ENCODE results near the gene MAP4K2.

The MAP4K2 gene

GRCh38 chr11:64834031-64834722 is 31.2 kb upstream of the MAP4K2 start:
- Histone ChIP-seq H3K4me1 (no peaks in the 10 kb centered on the region), H3K27me3 (ENCODE audit: control insufficient read depth, insufficient read depth, low read length) (no peaks in the 10 kb centered on the region), H3K4me2 (ENCODE audit: low read length) (no peak overlapping the region), H3K4me3 (ENCODE audit: low read depth, low read length) (no peak overlapping the region), H3K27ac (no peak overlapping the region), H2AFZ (no peak overlapping the region), H3K79me2 (no peaks in the 10 kb centered on the region), H3K9ac (no peak overlapping the region), H3K9me3 (ENCODE audit: control insufficient read depth, low read length) (no peaks in the 10 kb centered on the region), H3K36me3 (ENCODE audit: control insufficient read depth, insufficient read depth, low read length) (no peaks in the 10 kb centered on the region)
- no peak for TF ChIP-seq CTCF (IDR thresholded peaks at IDR 0.05)

GRCh38 chr11:64833509-64833908 is 30.5 kb upstream of the MAP4K2 start:
- Histone ChIP-seq H3K27me3 (ENCODE audit: control insufficient read depth, insufficient read depth, low read length) (no peaks in the 10 kb centered on the region), H3K79me2 (no peaks in the 10 kb centered on the region), H3K9ac (no peak overlapping the region), H3K36me3 (ENCODE audit: control insufficient read depth, insufficient read depth, low read length) (no peaks in the 10 kb centered on the region), H3K27ac (no peak overlapping the region), H3K4me3 (ENCODE audit: low read depth, low read length) (no peak overlapping the region), H3K4me2 (ENCODE audit: low read length) (no peak overlapping the region), H3K4me1 (no peaks in the 10 kb centered on the region), H3K9me3 (ENCODE audit: control insufficient read depth, low read length) (no peaks in the 10 kb centered on the region), H2AFZ (no peak overlapping the region)
- no peak for TF ChIP-seq CTCF (IDR thresholded peaks at IDR 0.05)

GRCh38 chr11:64833198-64833502 is 30.1 kb upstream of the MAP4K2 start:
- H2AFZ ChIP-seq: no peak overlapping the region
- no peak overlapping the region for H3K27ac ChIP-seq
- no peaks in the 10 kb centered on the region for H3K36me3 ChIP-seq (ENCODE audit: control insufficient read depth, insufficient read depth, low read length)
- no peak overlapping the region for H3K4me3 ChIP-seq (ENCODE audit: low read depth, low read length)
- no peaks in the 10 kb centered on the region for H3K9me3 ChIP-seq (ENCODE audit: control insufficient read depth, low read length)
- H3K79me2 ChIP-seq: no peaks in the 10 kb centered on the region
- H3K27me3 ChIP-seq (ENCODE audit: control insufficient read depth, insufficient read depth, low read length): no peaks in the 10 kb centered on the region
- TF ChIP-seq CTCF (IDR thresholded peaks at IDR 0.05): no peak
- H3K9ac ChIP-seq: no peak overlapping the region
- no peaks in the 10 kb centered on the region for H3K4me1 ChIP-seq
- H3K4me2 ChIP-seq (ENCODE audit: low read length): no peak overlapping the region

- Histone ChIP-seq H3K9me3 (ENCODE audit: control insufficient read depth, low read length) (no peaks in the 10 kb centered on the region), H3K4me1 (no peaks in the 10 kb centered on the region), H3K4me3 (ENCODE audit: low read depth, low read length) (no peak overlapping the region), H3K27me3 (ENCODE audit: control insufficient read depth, insufficient read depth, low read length) (no peaks in the 10 kb centered on the region), H3K9ac (no peak overlapping the region), H3K4me2 (ENCODE audit: low read length) (no peak overlapping the region), H3K79me2 (no peaks in the 10 kb centered on the region), H3K36me3 (ENCODE audit: control insufficient read depth, insufficient read depth, low read length) (no peaks in the 10 kb centered on the region), H3K27ac (no peak overlapping the region), H2AFZ (no peak overlapping the region)
- no peak for TF ChIP-seq CTCF (IDR thresholded peaks at IDR 0.05)
Observed at GRCh38 chr11:64832467-64833197, 29.6 kb upstream of the MAP4K2 start.
